GM06990 (cell line): ENCODE results near the gene SLCO4C1.

Experiments used
- DNase-seq: peaks from one replicate; pipeline ENCODE4 v3.0.0-alpha.2; 2011; ENCODE audit not compliant: insufficient read length; ENCODE audit errors: extremely low read depth
- H3K27me3 ChIP-seq: replicated peaks from 2 replicates; pipeline ENCODE4 v1.6.0; 2011; ENCODE audit warnings: low read length; ENCODE audit not compliant: control insufficient read depth, insufficient read depth
- H3K36me3 ChIP-seq: 2 replicates; pipeline ENCODE4 v1.5.1; 2011; ENCODE audit warnings: low read length; ENCODE audit not compliant: control insufficient read depth, insufficient read depth
- H3K4me3 ChIP-seq: replicated peaks from 2 replicates; pipeline ENCODE4 v1.5.1; 2011; ENCODE audit warnings: low read depth, mild to moderate bottlenecking, control low read depth, low read length
- TF ChIP-seq, protein P1 (sequence below): IDR thresholded peaks from 2 replicates; pipeline ENCODE4 v1.5.1; 2011; ENCODE audit warnings: low read length, control low read depth, mild to moderate bottlenecking, inconsistent platforms; ENCODE audit not compliant: insufficient read depth, poor library complexity, severe bottlenecking

Gene SLCO4C1

DNA sequence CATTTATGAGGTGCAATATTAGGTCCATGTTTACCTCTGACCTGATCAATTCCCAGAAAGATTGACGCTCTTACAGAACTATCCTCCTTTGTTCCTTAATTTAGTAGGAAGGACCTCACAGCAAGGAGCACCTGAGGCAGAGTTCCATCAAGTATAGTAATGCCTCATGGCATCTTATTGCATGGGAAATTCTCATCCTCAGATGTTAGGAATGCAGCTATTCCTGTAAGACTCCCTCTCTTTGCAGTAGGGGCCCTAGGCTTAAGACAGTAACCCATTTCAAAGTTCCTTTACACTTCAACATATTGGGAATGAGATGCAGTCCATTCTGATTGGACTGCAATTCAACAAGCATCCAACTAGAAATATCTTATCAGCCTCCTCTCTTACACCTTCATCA, 69.8 kb downstream of the SLCO4C1 start:
- DNase-seq: no peak
- TF ChIP-seq, protein P1, sequence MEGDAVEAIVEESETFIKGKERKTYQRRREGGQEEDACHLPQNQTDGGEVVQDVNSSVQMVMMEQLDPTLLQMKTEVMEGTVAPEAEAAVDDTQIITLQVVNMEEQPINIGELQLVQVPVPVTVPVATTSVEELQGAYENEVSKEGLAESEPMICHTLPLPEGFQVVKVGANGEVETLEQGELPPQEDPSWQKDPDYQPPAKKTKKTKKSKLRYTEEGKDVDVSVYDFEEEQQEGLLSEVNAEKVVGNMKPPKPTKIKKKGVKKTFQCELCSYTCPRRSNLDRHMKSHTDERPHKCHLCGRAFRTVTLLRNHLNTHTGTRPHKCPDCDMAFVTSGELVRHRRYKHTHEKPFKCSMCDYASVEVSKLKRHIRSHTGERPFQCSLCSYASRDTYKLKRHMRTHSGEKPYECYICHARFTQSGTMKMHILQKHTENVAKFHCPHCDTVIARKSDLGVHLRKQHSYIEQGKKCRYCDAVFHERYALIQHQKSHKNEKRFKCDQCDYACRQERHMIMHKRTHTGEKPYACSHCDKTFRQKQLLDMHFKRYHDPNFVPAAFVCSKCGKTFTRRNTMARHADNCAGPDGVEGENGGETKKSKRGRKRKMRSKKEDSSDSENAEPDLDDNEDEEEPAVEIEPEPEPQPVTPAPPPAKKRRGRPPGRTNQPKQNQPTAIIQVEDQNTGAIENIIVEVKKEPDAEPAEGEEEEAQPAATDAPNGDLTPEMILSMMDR: no peak
- Histone ChIP-seq H3K36me3 (no peaks in the 10 kb centered on the region), H3K4me3 (no peak overlapping the region), H3K27me3 (no peaks in the 10 kb centered on the region; the same call in 1 of the 2 replicates)

DNA sequence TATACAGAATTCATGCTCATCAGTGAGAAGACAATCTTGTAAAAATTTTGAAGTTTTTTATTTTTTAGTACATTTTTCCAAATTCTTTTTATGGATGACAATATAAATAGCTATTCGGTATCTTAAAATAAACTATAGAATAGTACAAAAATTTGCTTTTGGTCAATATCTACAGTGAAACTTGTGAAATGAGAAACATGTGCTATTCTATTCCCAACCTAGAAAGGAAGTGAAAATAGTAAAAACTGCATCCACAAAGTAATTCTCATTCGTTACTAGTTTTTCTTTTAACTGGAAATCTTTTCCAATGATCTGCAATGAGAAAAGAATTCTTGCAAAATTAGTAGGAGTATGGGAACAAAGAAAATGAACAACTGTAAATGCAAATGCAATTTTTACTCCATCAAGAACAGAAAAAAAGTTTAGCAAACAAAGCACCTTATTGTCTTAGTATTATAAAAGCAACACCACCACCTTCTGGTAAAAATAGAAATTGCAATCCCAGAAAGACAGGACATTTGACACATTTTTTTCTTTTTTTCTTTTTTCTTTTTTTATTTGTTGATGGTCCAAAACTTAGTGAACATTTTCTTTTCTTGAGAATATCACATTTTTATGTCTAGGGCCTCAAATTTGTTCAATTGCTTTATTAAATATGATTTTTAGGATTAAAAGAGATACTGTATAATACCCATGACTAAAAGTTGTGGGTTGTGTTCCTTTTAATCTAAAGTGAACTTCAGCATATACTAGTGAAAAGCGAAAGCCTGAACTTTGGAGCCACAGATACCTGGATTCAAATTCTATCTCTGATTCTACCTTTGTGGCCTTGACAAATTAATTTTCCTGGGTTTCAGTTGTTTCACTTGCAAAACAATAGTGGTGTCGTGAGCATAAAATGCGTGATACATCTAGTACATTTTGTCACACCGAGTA, 72.3 kb downstream of the SLCO4C1 start:
- no peak overlapping the region for H3K4me3 ChIP-seq
- DNase-seq: peak; percentile 24
- H3K27me3 ChIP-seq: no peaks in the 10 kb centered on the region; the same call in 1 of the 2 replicates
- TF ChIP-seq, protein P1: peak; percentile 54
- H3K36me3 ChIP-seq: no peaks in the 10 kb centered on the region

DNA sequence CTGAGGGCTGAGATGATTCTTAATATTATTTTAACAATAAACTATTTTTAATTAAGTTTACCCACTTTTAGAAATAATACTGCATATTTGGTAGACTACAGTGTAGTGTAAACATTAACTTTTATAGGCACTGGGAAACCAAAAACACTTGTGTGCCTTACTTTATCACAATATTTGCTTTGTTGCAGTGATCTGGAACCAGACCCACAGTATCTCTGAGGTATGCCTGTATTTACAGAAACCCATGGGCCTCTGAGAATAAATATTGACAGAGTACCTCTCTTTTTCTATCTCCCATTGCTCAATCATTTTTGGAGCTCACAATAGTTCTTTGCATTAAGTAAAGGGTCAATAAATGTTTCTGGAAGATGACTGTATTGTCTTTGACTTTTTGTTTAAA, 73.3 kb downstream of the SLCO4C1 start:
- Histone ChIP-seq H3K4me3 (no peak overlapping the region), H3K36me3 (no peaks in the 10 kb centered on the region), H3K27me3 (no peaks in the 10 kb centered on the region; the same call in 1 of the 2 replicates)
- TF ChIP-seq, protein P1: no peak
- DNase-seq: no peak

DNA sequence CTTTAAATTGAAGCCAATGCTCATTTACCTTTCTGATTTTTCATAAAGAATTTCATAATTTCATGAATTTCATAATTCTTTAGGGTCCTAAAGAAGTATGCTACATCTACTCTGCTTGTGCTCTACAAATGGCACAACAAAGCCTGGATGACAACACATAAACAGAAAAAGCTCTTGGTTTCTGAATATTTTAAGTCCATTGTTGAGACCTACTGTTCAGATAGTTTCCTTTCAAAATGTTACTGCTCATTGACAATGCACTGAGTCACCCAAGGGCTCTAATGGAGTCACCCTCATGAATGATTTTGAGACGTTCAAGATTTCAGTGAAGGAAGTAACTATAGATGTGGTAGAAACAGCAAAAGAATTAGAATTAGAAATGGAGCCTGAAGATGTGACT, 74.1 kb downstream of the SLCO4C1 start:
- no peak overlapping the region for H3K4me3 ChIP-seq
- no peaks in the 10 kb centered on the region for H3K36me3 ChIP-seq
- H3K27me3 ChIP-seq: no peaks in the 10 kb centered on the region; the same call in 1 of the 2 replicates
- no peak for DNase-seq
- TF ChIP-seq, protein P1: no peak

DNA sequence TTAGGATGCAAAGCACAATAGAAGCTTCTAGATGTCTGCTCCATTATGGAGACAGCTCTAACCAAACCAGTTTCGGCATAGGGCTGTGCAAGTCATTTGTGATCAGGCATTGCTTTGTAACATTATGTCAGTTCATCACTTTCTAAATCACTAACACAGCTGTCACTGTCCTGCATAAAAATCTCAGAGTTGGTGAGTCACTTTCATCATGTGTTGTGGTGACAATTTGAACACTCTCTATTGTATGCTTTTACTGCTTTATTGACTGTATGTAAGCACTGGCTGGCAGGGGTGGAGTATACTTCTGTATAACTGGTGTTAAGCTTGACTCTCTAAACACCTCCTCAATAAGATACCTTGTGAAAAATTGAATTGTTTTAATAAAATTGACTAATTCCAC, 77.9 kb downstream of the SLCO4C1 start:
- H3K27me3 ChIP-seq: no peaks in the 10 kb centered on the region
- DNase-seq: no peak
- no peaks in the 10 kb centered on the region for H3K36me3 ChIP-seq
- TF ChIP-seq, protein P1: no peak
- H3K4me3 ChIP-seq: no peak overlapping the region

DNA sequence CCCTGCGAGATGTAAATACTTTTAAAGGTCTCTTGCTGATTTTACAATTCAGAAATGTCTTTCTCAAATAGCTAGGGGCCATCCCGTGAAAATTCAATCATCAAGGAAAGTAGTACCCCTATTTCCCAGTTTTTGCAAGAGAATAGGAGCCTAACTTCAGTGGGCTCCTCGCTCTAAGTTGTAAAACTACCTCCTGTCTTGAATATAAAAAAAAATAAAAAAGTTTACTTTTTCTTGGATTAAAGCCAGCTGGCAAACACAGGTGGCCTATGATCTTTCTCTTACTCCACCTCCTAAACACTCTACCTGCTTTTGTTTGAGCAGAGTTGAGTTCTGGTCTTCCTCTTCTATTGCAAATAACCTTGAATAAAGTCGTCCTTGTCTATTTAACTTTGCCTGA, 79.4 kb downstream of the SLCO4C1 start:
- Histone ChIP-seq H3K27me3 (no peaks in the 10 kb centered on the region), H3K36me3 (no peaks in the 10 kb centered on the region), H3K4me3 (no peak overlapping the region)
- no peak for DNase-seq
- TF ChIP-seq, protein P1: no peak
